ENCODE results near the gene UBTD2.
A peak's percentile ranks its signal among the peaks of the same experiment; 100 is the strongest.
"Not testable (repeated sequence)": the region's sequence is repeated elsewhere in the genome, so short reads cannot be mapped to it uniquely, and the experiment has no call there.

The UBTD2 gene

GRCh38 chr5:172299916-172300439, 16.4 kb upstream of the UBTD2 start:
- DNase-seq (ENCODE audit: low read depth, low spot score) = no peak

GRCh38 chr5:172294831-172295230, 11.3 kb upstream of the UBTD2 start:
- Histone ChIP-seq H3K36me3 (ENCODE audit: insufficient read depth, low read length) (no peaks in the 10 kb centered on the region), H3K4me3 (no peak overlapping the region), H3K9ac (ENCODE audit: insufficient read length) (no peak overlapping the region), H3K9me3 (ENCODE audit: low read depth, low read length) (no peaks in the 10 kb centered on the region), H3K27ac (no peak overlapping the region)
- DNase-seq (ENCODE audit: low read depth, low spot score) = no peak
- TF ChIP-seq POLR2AphosphoS5 (IDR thresholded peaks at IDR 0.05; ENCODE audit: borderline replicate concordance, low read depth, low read length) (no peak), FOXP2 (optimal IDR thresholded peaks at IDR 0.05; ENCODE audit: control extremely low read depth, extremely low read length, insufficient read depth) (no peak), EZH2 (IDR thresholded peaks at IDR 0.05) (no peak)

More at GRCh38 chr5:172299916-172300439, 16.4 kb upstream of the UBTD2 start:
- H3K27ac ChIP-seq = no peak overlapping the region
- H3K36me3 ChIP-seq (ENCODE audit: insufficient read depth, low read length) = no peaks in the 10 kb centered on the region
- H3K9ac ChIP-seq (ENCODE audit: insufficient read length) = no peak overlapping the region
- H3K4me3 ChIP-seq = no peak overlapping the region
- TF ChIP-seq FOXP2 (optimal IDR thresholded peaks at IDR 0.05; ENCODE audit: control extremely low read depth, extremely low read length, insufficient read depth) (no peak), POLR2AphosphoS5 (IDR thresholded peaks at IDR 0.05; ENCODE audit: borderline replicate concordance, low read depth, low read length) (no peak), EZH2 (IDR thresholded peaks at IDR 0.05) (no peak)
- H3K9me3 ChIP-seq (ENCODE audit: low read depth, low read length) = no peaks in the 10 kb centered on the region

GRCh38 chr5:172293745-172294342, 10.3 kb upstream of the UBTD2 start:
- Histone ChIP-seq H3K9ac (ENCODE audit: insufficient read length) (no peak overlapping the region), H3K9me3 (ENCODE audit: low read depth, low read length) (no peaks in the 10 kb centered on the region), H3K27ac (no peak overlapping the region), H3K36me3 (ENCODE audit: insufficient read depth, low read length) (no peaks in the 10 kb centered on the region), H3K4me3 (no peak overlapping the region)
- no peak for DNase-seq (ENCODE audit: low read depth, low spot score)
- TF ChIP-seq FOXP2 (optimal IDR thresholded peaks at IDR 0.05; ENCODE audit: control extremely low read depth, extremely low read length, insufficient read depth) (no peak), EZH2 (IDR thresholded peaks at IDR 0.05) (no peak), POLR2AphosphoS5 (IDR thresholded peaks at IDR 0.05; ENCODE audit: borderline replicate concordance, low read depth, low read length) (no peak)

- Histone ChIP-seq H3K9ac (ENCODE audit: insufficient read length) (no peak overlapping the region), H3K9me3 (ENCODE audit: low read depth, low read length) (no peaks in the 10 kb centered on the region), H3K4me3 (0 out of 2 replicates have a peak overlapping the region, but pooled peaks have one; percentile 21), H3K27ac (no peak overlapping the region), H3K36me3 (ENCODE audit: insufficient read depth, low read length) (no peaks in the 10 kb centered on the region)
- peak; percentile 52 for DNase-seq (ENCODE audit: low read depth, low spot score)
- TF ChIP-seq POLR2AphosphoS5 (IDR thresholded peaks at IDR 0.05; ENCODE audit: borderline replicate concordance, low read depth, low read length) (no peak), FOXP2 (optimal IDR thresholded peaks at IDR 0.05; ENCODE audit: control extremely low read depth, extremely low read length, insufficient read depth) (no peak), EZH2 (IDR thresholded peaks at IDR 0.05) (no peak)
Measured at GRCh38 chr5:172293054-172293744, 9.6 kb upstream of the UBTD2 start.

DNA sequence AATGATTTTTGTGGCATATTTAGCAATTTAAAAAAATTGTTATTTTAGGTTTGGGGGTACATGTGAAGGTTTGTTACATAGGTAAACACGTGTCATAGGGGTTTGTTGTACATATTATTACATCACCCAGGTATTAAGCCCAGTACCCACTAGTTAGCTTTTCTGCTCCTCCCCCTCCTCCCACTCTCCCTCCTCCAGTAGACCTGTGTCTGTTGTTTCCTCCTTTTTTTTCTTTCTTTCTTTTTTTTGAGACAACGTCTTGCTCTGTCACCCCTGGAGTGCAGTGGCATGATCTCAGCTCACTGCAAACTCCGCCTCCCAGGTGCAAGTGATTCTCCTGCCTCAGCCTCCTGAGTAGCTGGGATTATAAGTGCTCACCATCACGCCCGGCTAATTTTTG, 8.3 kb upstream of the UBTD2 start:
- not testable (repeated sequence) for H3K9ac ChIP-seq (ENCODE audit: insufficient read length); H3K4me3 ChIP-seq; DNase-seq (ENCODE audit: low read depth, low spot score); H3K9me3 ChIP-seq (ENCODE audit: low read depth, low read length); H3K27ac ChIP-seq; H3K36me3 ChIP-seq (ENCODE audit: insufficient read depth, low read length)

- TF ChIP-seq FOXP2 (optimal IDR thresholded peaks at IDR 0.05; ENCODE audit: control extremely low read depth, extremely low read length, insufficient read depth) (no peak), EZH2 (IDR thresholded peaks at IDR 0.05) (no peak), POLR2AphosphoS5 (IDR thresholded peaks at IDR 0.05; ENCODE audit: borderline replicate concordance, low read depth, low read length) (no peak)
- H3K9me3 ChIP-seq (ENCODE audit: low read depth, low read length) = no peaks in the 10 kb centered on the region
- no peak overlapping the region for H3K27ac ChIP-seq
- no peak for DNase-seq (ENCODE audit: low read depth, low spot score)
- H3K36me3 ChIP-seq (ENCODE audit: insufficient read depth, low read length) = no peaks in the 10 kb centered on the region
- no peak overlapping the region for H3K4me3 ChIP-seq
- no peak overlapping the region for H3K9ac ChIP-seq (ENCODE audit: insufficient read length)
Measured at GRCh38 chr5:172288465-172288864, 4.9 kb upstream of the UBTD2 start.

- H3K9me3 ChIP-seq (ENCODE audit: low read depth, low read length); H3K4me3 ChIP-seq; H3K36me3 ChIP-seq (ENCODE audit: insufficient read depth, low read length); H3K9ac ChIP-seq (ENCODE audit: insufficient read length); H3K27ac ChIP-seq; DNase-seq (ENCODE audit: low read depth, low spot score): not testable (repeated sequence)
Measured at GRCh38 chr5:172287140-172287539, 3.6 kb upstream of the UBTD2 start.

DNA sequence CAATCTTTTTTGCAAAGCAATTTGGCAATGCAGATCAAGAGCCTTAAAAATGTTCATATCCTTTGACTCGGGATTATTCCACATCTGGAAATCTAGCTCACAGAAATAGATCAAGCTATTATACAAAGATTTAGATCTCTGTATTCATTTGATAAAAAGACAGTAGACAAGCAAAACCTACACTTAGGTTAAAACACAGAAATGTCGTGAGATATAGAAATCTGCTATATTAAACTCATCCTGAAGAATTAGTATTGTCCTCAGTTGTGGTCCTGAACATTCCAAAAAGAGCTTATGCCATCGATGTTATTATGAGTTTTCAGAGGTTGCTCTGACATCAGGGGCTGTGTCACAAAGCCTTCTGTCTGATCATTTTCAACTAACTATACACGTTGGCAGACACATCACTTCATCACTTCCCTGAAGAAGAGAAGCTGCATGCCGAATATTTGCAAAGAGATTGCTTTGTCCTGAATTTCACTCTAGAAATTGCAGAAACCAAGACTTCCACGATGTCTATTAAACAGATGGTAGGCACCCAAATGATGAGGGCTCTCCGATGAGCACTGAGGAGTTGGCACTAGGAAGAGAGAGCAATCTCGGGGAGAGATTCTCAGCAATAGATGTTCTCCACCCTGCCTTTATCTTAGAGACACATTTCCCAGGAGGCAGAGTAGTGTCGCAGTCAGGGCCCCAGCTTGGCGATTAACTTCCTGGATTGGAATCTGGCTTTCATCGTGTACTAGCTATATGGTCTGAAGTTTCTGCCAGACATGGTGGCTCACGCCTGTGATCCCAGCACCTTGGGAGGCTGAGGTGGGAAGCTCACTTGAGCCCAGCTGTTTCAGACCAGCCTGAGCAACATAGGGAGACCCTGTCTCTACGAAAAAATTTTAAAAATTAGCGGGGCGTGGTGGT, 1.9 kb upstream of the UBTD2 start:
- Histone ChIP-seq H3K27ac (peak overlapping the region; percentile 91), H3K36me3 (ENCODE audit: insufficient read depth, low read length) (peaks cover 7% of the 10 kb centered on the region; the same call in 1 of the 2 replicates), H3K9me3 (ENCODE audit: low read depth, low read length) (no peaks in the 10 kb centered on the region), H3K4me3 (peak overlapping the region; percentile 95), H3K9ac (ENCODE audit: insufficient read length) (no peak overlapping the region)
- DNase-seq (ENCODE audit: low read depth, low spot score) = no peak
- TF ChIP-seq POLR2AphosphoS5 (IDR thresholded peaks at IDR 0.05; ENCODE audit: borderline replicate concordance, low read depth, low read length) = no peak
- no peak for TF ChIP-seq FOXP2 (optimal IDR thresholded peaks at IDR 0.05; ENCODE audit: control extremely low read depth, extremely low read length, insufficient read depth)
- TF ChIP-seq EZH2 (IDR thresholded peaks at IDR 0.05) = no peak
